ENCODE measurements around the gene ARHGEF28. TPM values are rescaled to one million over a fixed set of nuclear protein-coding genes. Genes with fewer than 3 reads are reported as not detected.

The ARHGEF28 gene
- total and polyA plus RNA-seq, 9 of the 15 experiments (the other 6 are each of a cell fraction or from before 2014, with no cell fraction given), result 0.27 TPM; not detected in 8

- TF ChIP-seq REST (IDR thresholded peaks at IDR 0.05; ENCODE audit: borderline replicate concordance) (peak; percentile 73; the same call in 1 of the 2 replicates), REST (CRISPR knock-in tag; IDR thresholded peaks at IDR 0.05; ENCODE audit: low read depth) (no peak), THRA (IDR thresholded peaks at IDR 0.05) (no peak), SIRT6 (IDR thresholded peaks at IDR 0.05; ENCODE audit: low read depth, low read length) (no peak), GATA2 (CRISPR knock-in tag; IDR thresholded peaks at IDR 0.05) (no peak), ZNF436 (CRISPR knock-in tag; IDR thresholded peaks at IDR 0.05) (no peak), SMC3 (conservative IDR thresholded peaks at IDR 0.05; ENCODE audit: insufficient read depth, low read depth, low read length) (peak; percentile 65), FOXP1 (CRISPR knock-in tag; IDR thresholded peaks at IDR 0.05) (no peak), E2F1 (CRISPR knock-in tag; IDR thresholded peaks at IDR 0.05) (no peak), STAG1 (CRISPR knock-in tag; IDR thresholded peaks at IDR 0.05; ENCODE audit: borderline replicate concordance) (peak; percentile 70; the same call in 1 of the 2 replicates), ZNF274 (IDR thresholded peaks at IDR 0.05; ENCODE audit: borderline replicate concordance, low read depth, low read length) (no peak)
- TF ChIP-seq, protein P1, sequence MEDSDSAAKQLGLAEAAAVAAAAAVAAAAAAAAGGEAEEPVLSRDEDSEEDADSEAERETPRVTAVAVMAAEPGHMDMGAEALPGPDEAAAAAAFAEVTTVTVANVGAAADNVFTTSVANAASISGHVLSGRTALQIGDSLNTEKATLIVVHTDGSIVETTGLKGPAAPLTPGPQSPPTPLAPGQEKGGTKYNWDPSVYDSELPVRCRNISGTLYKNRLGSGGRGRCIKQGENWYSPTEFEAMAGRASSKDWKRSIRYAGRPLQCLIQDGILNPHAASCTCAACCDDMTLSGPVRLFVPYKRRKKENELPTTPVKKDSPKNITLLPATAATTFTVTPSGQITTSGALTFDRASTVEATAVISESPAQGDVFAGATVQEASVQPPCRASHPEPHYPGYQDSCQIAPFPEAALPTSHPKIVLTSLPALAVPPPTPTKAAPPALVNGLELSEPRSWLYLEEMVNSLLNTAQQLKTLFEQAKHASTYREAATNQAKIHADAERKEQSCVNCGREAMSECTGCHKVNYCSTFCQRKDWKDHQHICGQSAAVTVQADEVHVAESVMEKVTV (CRISPR knock-in tag; IDR thresholded peaks at IDR 0.05), result peak; percentile 73
Observed at GRCh38 chr5:73902327-73903051, 276.5 kb downstream of the ARHGEF28 start (continued).
